Measurements from ENCODE around the gene VMP1.
"Not testable (repeated sequence)": the region's sequence is repeated elsewhere in the genome, so short reads cannot be mapped to it uniquely, and the experiment has no call there.

Gene VMP1

DNA sequence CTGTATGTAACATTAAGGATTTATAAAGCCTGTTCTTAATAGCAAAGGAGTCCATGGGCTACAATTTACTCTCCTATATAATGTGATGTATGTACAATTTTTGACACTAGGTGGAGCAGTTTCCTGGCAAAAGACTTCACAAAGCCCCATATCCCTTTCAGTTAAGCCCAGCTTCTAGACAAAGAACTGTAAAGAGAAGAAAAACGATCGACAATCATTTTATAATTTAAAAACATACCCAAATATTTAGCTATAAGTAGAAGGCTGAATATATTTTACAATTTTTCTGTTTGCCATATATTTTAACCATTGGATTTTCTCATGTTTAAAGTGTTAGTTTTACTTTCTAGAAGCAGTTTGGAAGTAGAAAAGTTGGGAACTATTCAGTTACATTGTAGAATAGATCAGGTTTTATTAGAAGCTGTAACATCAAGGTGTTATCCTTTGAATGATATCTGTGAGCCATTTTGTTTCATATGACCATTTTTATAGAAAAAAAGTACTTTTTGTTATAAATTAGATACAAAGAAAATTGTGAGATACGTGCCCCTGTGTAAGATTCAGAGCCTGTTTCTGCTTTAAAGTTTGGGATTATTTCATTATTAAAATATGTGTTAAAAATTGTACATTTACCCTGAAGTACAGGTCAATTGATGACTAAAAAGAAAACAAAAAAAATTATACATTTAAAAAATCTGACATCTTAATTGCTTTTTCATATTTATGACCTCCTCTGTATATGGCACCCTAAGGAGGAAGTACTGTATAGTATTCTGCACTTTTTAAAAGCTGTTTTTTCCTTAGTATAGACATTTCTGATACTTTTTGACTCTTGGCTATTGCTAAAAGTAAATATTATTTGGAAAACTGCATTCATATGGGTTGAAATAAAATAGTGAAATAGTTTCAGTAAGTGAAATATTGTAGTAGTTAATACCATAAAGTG, 46.3 kb downstream of the VMP1 start:
- TF ChIP-seq, protein P1, sequence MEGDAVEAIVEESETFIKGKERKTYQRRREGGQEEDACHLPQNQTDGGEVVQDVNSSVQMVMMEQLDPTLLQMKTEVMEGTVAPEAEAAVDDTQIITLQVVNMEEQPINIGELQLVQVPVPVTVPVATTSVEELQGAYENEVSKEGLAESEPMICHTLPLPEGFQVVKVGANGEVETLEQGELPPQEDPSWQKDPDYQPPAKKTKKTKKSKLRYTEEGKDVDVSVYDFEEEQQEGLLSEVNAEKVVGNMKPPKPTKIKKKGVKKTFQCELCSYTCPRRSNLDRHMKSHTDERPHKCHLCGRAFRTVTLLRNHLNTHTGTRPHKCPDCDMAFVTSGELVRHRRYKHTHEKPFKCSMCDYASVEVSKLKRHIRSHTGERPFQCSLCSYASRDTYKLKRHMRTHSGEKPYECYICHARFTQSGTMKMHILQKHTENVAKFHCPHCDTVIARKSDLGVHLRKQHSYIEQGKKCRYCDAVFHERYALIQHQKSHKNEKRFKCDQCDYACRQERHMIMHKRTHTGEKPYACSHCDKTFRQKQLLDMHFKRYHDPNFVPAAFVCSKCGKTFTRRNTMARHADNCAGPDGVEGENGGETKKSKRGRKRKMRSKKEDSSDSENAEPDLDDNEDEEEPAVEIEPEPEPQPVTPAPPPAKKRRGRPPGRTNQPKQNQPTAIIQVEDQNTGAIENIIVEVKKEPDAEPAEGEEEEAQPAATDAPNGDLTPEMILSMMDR (IDR thresholded peaks at IDR 0.05; ENCODE audit: low read depth, low read length, missing control alignments) = peak; percentile 54
- DNase-seq (ENCODE audit: extremely low read depth, low read depth) = peak; percentile 90
- H3K4me3 ChIP-seq (replicated peaks; ENCODE audit: low read depth, low read length) = no peak overlapping the region

DNA sequence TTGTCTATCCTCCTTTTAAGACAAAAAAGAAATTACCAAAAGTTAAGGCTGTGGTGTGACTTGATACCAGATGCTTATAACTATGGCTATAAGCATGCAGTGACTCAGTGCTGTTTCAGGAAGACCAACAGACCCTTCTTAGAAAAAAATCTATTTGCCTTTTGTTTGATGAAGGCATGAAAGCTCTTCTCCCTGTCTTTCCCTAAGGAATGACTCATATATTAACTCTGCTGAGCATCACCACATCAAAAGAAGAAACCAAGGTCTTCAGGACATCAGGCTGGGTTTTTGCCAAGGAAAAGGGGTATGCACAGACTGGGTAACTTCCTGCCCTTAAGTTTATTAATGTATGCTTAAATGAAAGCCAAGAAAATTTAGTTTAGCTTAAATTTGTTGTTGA, 47.1 kb downstream of the VMP1 start:
- peak; percentile 96 for DNase-seq (ENCODE audit: extremely low read depth, low read depth)
- no peak overlapping the region for H3K4me3 ChIP-seq (replicated peaks; ENCODE audit: low read depth, low read length)
- TF ChIP-seq, protein P1 (IDR thresholded peaks at IDR 0.05; ENCODE audit: low read depth, low read length, missing control alignments) = no peak

GRCh38 chr17:59755069-59755468, 47.6 kb downstream of the VMP1 start:
- not testable (repeated sequence) for DNase-seq (ENCODE audit: extremely low read depth, low read depth)

GRCh38 chr17:59756236-59756818, 48.9 kb downstream of the VMP1 start:
- TF ChIP-seq, protein P1 (IDR thresholded peaks at IDR 0.05; ENCODE audit: low read depth, low read length, missing control alignments) = no peak
- no peak overlapping the region for H3K4me3 ChIP-seq (replicated peaks; ENCODE audit: low read depth, low read length)
- peak; percentile 67 for DNase-seq (ENCODE audit: extremely low read depth, low read depth)

More at GRCh38 chr17:59755069-59755468, 47.6 kb downstream of the VMP1 start:
- H3K4me3 ChIP-seq (replicated peaks; ENCODE audit: low read depth, low read length) = not testable (repeated sequence)

GRCh38 chr17:59757043-59757442, 49.6 kb downstream of the VMP1 start:
- no peak for DNase-seq (ENCODE audit: extremely low read depth, low read depth)
- H3K4me3 ChIP-seq (replicated peaks; ENCODE audit: low read depth, low read length) = no peak overlapping the region
- TF ChIP-seq, protein P1 (IDR thresholded peaks at IDR 0.05; ENCODE audit: low read depth, low read length, missing control alignments) = no peak

DNA sequence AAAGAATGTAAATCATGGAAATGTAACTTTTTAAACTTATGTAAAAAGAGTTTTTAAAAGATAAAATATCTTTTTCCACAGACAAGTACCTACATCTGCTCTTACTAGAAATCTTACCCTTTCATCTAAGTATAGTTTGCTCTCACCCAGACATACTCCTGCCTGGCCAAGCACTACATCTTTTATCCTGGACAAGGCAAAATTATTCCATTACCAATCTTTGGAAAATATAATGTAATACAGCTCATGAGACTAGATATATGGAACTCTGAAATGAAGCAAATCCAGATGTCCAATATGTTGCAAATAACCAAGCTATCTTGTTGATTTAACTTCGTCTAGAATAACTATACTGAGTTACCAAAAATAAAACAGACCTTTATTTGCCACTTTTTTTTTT, 50.0 kb downstream of the VMP1 start:
- H3K4me3 ChIP-seq (replicated peaks; ENCODE audit: low read depth, low read length) = no peak overlapping the region
- TF ChIP-seq, protein P1 (IDR thresholded peaks at IDR 0.05; ENCODE audit: low read depth, low read length, missing control alignments) = no peak
- no peak for DNase-seq (ENCODE audit: extremely low read depth, low read depth)

DNA sequence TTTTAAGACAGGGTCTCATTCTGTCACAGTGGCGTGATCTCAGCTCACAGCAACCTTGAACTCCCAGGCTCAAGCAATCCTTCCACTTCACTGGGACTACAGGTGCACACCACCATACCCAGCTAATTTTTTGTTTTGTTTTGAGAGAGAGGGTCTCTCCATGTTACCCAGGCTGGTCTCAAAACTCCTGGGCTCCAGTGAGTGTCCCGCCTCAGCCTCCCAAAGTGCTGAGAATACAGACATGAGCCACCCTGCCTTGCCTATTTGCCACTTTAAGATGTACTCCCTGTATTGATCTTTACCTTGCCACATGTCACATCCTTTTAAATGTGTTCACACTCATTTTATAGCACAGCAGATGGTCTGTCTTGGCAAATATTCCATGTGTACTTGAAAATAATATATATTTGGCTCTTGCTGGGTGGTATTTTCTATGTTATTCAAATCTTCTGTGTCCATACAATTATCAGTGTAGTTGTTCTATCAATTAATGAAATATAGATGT, 50.5 kb downstream of the VMP1 start:
- TF ChIP-seq, protein P1 (IDR thresholded peaks at IDR 0.05; ENCODE audit: low read depth, low read length, missing control alignments) = no peak
- DNase-seq (ENCODE audit: extremely low read depth, low read depth) = no peak
- no peak overlapping the region for H3K4me3 ChIP-seq (replicated peaks; ENCODE audit: low read depth, low read length)

- not testable (repeated sequence) for DNase-seq (ENCODE audit: extremely low read depth, low read depth); H3K4me3 ChIP-seq (replicated peaks; ENCODE audit: low read depth, low read length)
These were observed 51.7 kb downstream of the VMP1 start for GRCh38 chr17:59758998-59759651.
